ENCODE results near the gene PLCD3.
A peak's percentile ranks its signal among the peaks of the same experiment; 100 is the strongest.

Gene PLCD3

DNA sequence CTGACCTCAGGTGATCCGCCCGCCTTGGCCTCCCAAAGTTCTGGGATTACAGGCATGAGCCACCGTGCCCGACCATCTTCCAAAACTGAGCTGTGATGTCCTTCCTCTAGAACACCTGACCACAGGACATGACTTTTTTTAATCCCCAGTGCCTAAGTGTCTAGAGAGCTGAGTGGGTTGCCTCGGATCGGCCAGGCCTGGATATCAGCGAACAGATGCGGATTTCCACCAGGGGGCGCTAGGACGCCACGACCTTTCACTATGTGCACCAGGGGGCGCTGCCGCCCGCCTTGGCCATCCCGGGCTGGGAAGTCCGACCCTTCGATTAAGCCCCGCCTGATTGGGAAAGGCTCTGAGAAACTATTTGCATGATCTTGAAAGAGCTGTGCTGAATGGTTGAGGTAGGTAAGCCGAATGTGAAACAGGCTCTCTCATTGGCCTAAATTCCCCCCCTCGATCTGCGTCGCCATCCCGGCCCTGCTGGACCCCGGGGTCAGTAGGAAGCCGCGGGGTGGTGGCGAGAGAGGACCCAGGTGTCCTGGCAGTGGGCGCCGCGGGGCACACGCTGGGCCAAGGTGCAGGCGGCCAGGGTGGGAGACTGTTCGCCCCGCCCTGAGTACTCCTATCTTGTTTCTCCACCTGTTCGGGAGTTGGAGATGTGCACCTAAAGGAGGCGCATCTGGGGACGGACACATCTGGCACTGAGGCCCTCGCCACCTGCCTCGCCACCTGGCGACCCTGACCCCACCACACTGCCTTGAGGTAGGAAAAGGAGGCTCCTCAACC is 3.1 kb upstream of the PLCD3 start, which contains the start of gene ACBD4:
TSS of gene ACBD4 (plus strand) at position 496 of the 786 bp plus-strand sequence. CDS start 458 bp downstream, outside the sequence.
- peak within 1 kb of the TSS; percentile 25; the same call in 1 of the 2 replicates for H3K27ac ChIP-seq (replicated peaks)
- no peaks in the 10 kb centered on the region for H3K27me3 ChIP-seq (ENCODE audit: insufficient read depth, poor library complexity, severe bottlenecking)
- peak within 1 kb of the TSS; percentile 61 for H3K4me3 ChIP-seq (replicated peaks; ENCODE audit: insufficient read depth, low read length)
- TF ChIP-seq POLR2AphosphoS5 (IDR thresholded peaks at IDR 0.05; ENCODE audit: low read depth): no peak
- TF ChIP-seq, protein P1, sequence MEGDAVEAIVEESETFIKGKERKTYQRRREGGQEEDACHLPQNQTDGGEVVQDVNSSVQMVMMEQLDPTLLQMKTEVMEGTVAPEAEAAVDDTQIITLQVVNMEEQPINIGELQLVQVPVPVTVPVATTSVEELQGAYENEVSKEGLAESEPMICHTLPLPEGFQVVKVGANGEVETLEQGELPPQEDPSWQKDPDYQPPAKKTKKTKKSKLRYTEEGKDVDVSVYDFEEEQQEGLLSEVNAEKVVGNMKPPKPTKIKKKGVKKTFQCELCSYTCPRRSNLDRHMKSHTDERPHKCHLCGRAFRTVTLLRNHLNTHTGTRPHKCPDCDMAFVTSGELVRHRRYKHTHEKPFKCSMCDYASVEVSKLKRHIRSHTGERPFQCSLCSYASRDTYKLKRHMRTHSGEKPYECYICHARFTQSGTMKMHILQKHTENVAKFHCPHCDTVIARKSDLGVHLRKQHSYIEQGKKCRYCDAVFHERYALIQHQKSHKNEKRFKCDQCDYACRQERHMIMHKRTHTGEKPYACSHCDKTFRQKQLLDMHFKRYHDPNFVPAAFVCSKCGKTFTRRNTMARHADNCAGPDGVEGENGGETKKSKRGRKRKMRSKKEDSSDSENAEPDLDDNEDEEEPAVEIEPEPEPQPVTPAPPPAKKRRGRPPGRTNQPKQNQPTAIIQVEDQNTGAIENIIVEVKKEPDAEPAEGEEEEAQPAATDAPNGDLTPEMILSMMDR (IDR thresholded peaks at IDR 0.05; ENCODE audit: insufficient read depth, low read length): peak; percentile 99
- peak; percentile 97 to 98 for DNase-seq (ENCODE audit: low read depth in 1 of 2, low spot score in 1 of 2)

DNA sequence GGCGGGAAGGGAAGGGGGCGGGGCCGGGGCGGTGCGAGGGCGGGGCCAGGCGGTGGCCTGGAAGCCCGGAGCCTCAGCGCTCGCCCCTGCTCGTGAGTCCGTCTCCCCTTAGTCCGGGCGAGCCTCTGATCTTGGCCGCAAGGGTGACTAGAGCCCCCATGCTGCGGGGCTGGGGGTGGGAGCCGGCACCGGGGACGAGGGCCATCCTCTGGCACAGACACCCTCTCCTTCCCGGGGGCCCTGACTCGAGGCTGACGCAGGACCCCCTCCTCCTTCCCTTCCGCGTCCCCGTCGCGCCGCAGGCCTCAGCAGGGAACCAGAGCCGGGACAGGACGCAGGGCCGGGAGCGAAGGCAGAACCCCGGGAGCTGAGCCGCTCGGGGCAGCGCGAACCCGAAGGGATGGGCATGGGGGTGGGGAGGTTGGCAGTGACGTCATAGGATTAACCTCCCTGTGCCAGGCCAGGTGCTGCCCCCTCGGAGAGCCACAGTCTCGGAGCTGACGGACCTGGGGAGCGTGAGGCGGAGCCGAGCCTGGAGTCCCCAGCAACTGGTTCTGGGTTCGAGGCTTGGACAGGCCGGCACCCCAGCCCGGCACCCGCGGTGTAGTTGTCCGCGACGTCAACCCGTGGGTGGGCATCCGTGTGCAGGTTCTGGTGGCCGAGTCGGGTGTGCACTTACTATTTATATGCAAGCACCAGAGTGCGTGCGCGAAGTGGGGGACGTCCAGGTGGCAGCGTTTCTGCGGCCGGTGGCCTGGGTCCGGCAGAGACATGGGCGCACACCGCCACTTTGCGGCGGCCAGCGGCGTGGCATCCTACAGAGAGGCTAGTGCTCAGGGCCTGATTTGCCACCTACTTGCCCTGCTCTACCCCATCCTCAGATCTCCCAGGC is 503 bp upstream of the PLCD3 start:
- peak overlapping the region; percentile 78 for H3K4me3 ChIP-seq (replicated peaks; ENCODE audit: insufficient read depth, low read length)
- no peaks in the 10 kb centered on the region for H3K27me3 ChIP-seq (ENCODE audit: insufficient read depth, poor library complexity, severe bottlenecking)
- no peak overlapping the region for H3K27ac ChIP-seq (replicated peaks)
- DNase-seq (ENCODE audit: low read depth in 1 of 2, low spot score in 1 of 2): peak in 1 of 2 experiments; percentile 75
- TF ChIP-seq GABPA (IDR thresholded peaks at IDR 0.05; ENCODE audit: low read depth): no peak
- TF ChIP-seq, protein P1 (IDR thresholded peaks at IDR 0.05; ENCODE audit: insufficient read depth, low read length): peak; percentile 90

DNA sequence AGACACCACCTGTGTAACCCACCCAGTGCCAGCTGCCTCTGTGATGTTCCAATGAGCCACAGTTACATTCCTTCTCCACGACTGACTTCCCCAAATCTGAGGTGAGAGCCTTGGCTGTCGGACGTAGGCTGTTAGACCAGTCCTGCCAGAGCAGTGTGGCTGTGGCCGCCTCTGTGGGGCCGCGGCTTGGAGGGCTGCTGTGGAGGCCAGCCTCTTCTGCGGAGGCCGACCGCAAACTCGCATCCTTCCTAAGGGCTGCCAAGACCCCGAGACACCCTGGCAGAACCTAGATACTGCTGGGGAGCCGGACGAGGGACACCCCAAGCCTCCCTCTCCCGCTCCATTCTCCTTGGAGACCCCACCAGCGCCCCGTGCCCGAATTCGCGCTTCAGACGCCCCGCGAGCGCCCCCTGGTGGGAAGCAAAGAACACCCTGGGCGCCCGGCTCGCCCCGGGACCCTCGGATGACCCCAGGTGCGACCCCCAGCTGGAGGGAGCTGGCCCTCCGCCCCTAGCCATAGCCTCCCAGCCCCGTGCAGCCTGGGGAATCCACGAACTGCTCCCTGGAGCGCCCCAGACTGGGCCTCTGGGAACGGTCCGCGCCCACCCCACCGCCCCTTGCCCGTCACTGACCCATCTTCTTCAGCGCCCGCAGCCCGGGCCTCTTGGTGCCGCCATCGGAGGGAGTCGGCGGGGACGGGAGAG is 547 bp downstream of the PLCD3 start:
- Histone ChIP-seq H3K27ac (replicated peaks) (no peak overlapping the region; the same call in 1 of the 2 replicates), H3K27me3 (ENCODE audit: insufficient read depth, poor library complexity, severe bottlenecking) (no peaks in the 10 kb centered on the region), H3K4me3 (replicated peaks; ENCODE audit: insufficient read depth, low read length) (peak overlapping the region; percentile 78)
- DNase-seq (ENCODE audit: low read depth in 1 of 2, low spot score in 1 of 2): peak in 1 of 2 experiments; percentile 19
- TF ChIP-seq, protein P2, sequence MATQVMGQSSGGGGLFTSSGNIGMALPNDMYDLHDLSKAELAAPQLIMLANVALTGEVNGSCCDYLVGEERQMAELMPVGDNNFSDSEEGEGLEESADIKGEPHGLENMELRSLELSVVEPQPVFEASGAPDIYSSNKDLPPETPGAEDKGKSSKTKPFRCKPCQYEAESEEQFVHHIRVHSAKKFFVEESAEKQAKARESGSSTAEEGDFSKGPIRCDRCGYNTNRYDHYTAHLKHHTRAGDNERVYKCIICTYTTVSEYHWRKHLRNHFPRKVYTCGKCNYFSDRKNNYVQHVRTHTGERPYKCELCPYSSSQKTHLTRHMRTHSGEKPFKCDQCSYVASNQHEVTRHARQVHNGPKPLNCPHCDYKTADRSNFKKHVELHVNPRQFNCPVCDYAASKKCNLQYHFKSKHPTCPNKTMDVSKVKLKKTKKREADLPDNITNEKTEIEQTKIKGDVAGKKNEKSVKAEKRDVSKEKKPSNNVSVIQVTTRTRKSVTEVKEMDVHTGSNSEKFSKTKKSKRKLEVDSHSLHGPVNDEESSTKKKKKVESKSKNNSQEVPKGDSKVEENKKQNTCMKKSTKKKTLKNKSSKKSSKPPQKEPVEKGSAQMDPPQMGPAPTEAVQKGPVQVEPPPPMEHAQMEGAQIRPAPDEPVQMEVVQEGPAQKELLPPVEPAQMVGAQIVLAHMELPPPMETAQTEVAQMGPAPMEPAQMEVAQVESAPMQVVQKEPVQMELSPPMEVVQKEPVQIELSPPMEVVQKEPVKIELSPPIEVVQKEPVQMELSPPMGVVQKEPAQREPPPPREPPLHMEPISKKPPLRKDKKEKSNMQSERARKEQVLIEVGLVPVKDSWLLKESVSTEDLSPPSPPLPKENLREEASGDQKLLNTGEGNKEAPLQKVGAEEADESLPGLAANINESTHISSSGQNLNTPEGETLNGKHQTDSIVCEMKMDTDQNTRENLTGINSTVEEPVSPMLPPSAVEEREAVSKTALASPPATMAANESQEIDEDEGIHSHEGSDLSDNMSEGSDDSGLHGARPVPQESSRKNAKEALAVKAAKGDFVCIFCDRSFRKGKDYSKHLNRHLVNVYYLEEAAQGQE (IDR thresholded peaks at IDR 0.05; ENCODE audit: insufficient replicate concordance, low read depth): no peak
- TF ChIP-seq, protein P1 (IDR thresholded peaks at IDR 0.05; ENCODE audit: insufficient read depth, low read length): no peak
- TF ChIP-seq SPI1 (IDR thresholded peaks at IDR 0.05; ENCODE audit: borderline replicate concordance, low read depth): peak; percentile 33; the same call in 1 of the 2 replicates
